ENCODE measurements around the gene PDP2.
"Not testable (repeated sequence)": the region's sequence is repeated elsewhere in the genome, so short reads cannot be mapped to it uniquely, and the experiment has no call there.

Gene PDP2

DNA sequence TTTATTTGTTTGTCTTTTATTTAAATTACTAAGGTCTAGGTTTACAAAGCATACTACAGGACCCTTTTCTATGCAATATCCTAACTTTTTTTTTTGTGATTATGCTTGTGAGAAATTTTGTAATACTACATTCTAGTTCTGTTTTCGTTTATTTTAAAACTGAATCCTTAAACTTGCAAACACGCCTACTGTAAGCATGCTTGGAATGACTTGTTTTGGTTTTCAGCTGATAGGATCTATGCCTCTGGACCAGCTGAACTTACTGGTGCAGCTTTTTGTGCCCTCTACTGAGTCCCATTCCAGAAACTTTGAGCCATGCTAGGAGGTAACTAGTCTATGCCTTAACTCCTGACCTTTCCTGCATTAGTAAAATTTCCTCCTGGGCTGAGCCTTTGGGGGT lies 6.0 kb downstream of the PDP2 start:
- no peak for DNase-seq (ENCODE audit: low read depth)

DNA sequence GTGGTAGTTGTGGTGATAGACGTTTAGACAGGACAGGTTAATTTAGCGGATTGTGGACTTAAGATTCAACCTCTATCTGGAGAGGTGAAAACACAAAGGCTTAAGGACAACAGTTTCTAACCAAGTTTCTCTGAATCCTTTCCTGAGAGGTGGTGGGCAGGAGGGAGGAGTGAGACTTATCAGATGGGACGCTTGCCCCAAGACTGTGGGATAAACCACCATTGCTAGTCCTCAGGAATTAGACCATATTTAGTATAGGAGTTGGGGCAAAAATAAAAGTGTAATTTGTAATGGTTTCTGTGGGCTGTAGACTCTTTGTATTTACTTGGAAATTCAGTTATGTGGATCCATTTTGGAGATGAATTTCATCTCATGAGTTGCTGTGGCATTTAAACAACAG lies 6.6 kb downstream of the PDP2 start:
- DNase-seq (ENCODE audit: low read depth), result no peak

DNA sequence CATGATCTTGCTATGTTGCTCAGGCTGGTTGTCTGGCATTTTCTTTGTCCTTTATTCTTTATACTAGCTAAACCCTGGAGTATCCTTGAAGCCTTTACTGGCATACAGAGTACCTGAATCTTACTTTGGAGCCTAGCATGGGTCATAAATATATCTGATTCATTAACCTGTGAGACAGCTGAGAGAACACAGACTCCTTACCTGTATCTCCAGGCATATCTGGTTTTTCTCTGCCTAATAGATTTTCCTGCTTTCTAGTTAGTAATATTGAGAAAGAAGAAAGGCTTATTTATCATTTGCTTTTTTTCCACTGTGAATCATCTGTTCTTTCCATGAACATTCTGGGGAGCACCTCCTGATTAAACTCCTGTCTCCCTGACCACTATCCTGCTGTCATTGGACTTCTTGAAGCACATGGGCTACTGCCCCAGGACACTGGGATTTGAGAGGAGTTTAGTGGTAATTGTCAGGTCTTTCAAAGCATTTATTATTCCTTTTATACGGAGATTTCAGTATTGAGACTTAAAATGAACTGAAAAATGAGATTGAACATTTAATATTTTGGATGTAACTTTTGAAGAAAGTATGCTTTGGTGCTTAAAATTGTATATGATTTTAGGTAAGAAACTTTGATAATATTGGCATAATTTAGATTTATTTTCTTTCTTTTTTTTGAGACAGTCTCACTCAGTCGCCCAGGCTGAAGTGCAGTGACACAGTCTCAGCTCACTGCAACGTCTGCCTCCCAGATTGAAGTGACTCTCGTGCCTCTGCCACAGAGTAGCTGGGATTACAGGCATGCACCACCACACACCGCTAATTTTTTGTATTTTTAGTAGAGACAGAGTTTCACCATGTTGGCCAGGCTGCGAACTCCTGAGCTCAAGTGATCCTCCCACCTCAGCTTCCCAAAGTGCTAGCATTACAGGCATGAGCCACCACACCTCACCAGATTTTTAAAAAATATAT lies 8.6 kb downstream of the PDP2 start:
- DNase-seq (ENCODE audit: low read depth), result no peak

DNA sequence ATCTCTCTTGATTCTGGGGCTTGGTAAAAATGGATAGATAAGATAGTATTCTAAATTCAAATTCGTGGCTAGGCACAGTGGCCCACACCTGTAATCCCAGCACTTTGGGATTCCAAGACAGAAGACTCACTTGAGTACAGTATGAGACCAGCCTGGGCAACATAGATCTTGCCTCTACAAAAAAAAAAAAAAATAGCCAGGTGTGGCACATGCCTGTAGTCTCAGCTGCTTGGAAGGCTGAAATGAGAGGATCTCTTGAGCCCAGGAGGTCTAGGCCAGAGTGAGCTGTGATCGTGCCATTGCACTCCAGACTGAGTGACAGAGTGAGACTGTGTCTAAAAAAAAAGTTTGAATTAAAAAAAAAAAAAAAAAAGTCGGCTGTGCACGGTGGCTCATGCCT lies 9.3 kb downstream of the PDP2 start:
- no peak for DNase-seq (ENCODE audit: low read depth)

DNA sequence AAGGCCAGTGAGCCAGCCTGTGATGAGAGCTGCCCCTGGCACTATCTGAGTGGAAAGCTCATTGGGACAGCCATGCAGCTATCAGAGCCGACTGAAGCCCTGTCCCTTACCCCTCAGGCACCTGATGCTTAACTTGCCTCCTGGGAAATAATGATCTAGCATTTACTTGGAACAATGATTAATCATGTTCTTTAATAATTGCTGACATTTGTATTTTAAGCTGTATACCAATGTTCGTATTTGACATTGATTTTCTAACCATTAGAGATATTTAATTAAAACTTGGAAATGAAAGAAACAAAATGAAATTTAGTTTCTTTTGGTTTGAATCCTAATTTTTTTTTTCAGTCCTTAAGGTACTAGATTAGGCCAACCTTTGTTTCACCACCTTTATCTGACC lies 10.5 kb downstream of the PDP2 start:
- no peak for DNase-seq (ENCODE audit: low read depth)

DNA sequence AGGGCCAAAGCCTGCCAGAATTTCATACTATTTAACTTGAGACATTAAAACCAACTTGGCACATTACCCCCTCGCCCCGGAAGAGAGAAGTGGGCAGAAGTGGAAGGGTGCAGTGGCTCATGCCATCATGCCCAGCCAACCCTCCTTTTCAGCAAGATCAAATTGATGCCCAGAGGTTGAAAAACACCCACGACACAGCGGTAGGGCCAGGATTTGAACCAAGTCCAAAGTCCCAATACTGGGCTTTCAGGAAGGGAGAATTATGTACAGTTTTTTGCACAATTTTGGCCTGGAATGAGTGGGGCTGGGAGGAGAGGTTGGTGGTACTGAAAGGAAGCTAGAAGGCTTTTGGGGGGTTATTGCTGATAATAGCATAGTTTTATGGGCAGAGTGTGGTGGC lies 11.0 kb downstream of the PDP2 start:
- DNase-seq (ENCODE audit: low read depth), result no peak

DNA sequence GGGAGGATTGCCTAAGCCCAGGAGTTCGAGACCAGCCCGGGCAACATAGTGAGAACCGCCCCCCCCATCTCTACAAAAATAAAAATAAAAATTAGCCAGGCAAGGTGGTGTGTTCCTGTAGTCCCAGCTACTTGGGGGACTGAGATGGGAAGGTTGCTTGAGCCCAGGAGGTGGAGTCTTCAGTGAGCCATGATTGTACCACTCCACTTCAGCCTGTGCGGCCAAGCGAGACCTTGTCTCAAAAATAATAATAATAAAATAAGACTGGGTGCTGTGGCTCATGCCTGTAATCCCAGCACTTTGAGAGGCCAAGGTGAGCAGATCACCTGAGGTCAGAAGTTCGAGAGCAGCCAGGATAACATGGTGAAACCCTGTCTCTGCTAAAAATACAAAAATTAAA lies 11.5 kb downstream of the PDP2 start:
- DNase-seq (ENCODE audit: low read depth), result no peak

DNA sequence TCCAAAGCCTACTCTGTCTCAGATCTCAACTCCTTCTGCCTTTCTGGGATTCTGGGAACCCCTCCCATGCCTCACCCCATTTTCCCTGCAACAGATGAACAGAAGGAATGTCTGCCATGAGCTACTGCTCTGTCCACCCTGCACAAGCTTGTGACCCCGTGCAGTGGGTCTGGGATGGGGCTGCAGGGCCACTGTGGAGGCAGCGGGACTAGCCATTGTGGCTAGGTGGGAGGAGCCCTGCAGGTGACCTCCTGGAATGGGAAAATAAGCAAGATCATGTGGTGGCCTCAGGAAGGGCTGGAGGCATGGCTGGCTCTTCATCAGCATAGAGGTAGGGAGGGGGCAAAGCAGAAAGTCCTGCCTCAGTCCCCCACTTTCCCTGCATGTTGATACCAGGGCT lies 13.7 kb downstream of the PDP2 start:
- DNase-seq (ENCODE audit: low read depth), result no peak

DNA sequence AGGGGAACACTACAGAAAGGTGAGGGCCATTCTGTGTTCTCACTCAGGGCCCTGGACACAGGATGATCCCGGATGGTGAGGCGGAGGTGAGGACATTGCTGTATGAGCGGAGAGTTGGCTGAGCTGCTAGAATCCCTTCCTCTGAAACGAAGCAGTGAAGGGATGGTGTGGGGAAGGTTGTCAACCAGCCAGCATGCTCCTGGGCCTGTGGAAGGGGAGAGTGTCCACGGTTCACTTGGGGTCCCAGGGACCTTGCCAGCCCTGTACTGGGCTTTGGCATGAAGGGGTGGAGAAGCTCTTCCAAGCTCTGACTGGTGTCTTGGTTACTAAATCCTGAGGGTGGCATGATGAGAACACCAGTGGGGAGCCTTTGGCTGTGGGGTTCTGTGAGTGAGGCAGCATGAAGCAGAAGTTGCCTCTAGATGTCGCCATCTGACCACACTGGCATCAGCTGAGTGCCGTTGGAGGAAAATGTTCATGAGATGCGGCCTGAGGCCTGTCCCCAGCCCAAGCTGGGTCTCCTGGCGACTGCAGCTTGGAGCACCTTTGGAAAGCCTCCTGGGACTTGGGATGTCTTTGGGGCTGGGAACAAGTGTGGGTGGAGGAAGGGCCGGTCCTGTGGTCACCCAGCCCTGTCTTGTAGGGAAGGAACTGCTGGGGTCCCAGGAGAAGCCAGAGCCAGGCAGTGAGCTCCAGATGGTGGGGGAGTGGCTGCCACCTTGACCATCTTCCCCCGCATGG lies 14.8 kb downstream of the PDP2 start:
- DNase-seq (ENCODE audit: low read depth), result peak; percentile 28

DNA sequence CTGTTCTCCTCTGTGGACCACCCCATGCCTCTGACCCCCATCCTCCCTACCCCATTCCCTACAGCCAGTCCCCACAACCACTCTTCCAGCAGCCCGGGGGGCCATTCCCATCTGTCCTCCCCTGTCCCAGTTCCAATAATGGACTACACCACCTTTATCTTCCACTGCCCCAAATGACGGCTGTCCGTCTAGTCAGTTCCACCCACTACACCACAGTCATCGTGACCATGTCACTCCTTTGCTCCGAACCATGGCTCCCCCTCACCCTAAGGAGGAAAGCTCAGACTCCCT lies 15.3 kb downstream of the PDP2 start:
- DNase-seq (ENCODE audit: low read depth), result no peak

DNA sequence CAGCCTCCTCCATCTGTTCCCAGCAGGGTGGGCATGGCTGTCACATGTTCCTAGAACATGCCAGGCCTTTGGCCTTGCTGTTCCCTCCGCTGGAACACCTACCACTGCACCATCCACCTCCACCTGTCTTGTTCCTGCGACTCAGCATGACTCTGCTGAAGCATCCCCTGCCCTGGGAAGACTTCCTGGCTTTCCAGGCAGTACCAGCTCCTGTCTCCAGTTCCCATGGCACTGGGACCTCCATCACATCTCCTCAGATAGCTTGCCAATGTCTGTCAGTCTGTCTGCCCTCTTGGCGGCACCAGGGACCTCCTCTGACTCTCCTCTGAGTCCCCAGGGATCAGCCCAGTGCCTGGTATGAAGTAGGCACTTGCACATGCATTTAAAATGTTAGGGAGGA lies 15.7 kb downstream of the PDP2 start:
- DNase-seq (ENCODE audit: low read depth), result no peak

DNA sequence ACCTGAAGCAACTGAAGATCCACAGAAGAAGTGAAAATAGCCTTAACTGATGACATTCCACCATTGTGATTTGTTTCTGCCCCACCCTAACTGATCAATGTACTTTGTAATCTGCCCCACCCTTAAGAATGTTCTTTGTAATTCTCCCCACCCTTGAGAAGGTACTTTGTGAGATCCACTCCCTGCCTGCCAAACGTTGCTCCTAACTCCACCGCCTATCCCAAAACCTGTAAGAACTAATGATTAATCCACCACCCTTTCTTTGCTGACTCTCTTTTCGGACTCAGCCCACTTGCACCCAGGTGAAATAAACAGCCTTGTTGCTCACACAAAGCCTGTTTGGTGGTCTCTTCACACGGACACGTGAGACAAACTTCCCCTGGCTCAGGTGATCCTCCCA lies 16.4 kb downstream of the PDP2 start:
- DNase-seq (ENCODE audit: low read depth), result not testable (repeated sequence)

DNA sequence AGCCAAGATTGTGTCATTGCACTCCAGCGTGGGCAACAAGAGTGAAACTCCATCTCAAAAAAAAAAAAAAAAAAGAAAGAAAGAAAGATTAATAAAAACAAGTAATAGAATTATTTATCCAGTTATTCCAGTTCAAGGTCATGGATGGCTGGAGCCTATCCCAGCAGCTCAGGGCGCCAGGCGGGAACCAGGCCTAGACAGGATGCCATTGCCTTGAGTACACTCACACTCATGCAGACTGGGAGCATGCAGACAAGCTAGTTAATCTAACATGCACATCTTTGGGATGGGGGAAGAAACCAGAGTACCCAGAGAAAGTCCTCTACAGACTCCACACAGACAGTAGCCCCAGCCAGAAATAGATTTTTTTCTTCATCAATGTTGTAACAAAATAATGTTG lies 17.9 kb downstream of the PDP2 start:
- DNase-seq (ENCODE audit: low read depth), result no peak

DNA sequence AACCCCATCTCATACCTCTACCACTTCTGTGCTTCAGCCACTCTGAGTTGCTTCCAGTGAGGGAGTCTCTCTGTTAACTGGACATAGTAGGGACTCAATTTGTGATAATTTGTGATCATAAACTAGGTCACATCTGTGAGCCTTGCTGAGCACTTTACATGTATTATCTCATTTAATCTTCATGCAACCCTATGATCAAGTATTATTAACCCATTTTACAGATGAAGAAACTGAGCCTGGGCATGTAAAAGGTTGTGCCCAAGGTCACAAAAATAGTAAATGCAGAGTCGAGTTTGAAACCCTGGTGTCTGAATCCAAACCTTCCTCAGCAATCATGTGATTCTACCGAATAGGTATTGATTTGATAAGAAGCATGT lies 18.6 kb downstream of the PDP2 start:
- no peak for DNase-seq (ENCODE audit: low read depth)

DNA sequence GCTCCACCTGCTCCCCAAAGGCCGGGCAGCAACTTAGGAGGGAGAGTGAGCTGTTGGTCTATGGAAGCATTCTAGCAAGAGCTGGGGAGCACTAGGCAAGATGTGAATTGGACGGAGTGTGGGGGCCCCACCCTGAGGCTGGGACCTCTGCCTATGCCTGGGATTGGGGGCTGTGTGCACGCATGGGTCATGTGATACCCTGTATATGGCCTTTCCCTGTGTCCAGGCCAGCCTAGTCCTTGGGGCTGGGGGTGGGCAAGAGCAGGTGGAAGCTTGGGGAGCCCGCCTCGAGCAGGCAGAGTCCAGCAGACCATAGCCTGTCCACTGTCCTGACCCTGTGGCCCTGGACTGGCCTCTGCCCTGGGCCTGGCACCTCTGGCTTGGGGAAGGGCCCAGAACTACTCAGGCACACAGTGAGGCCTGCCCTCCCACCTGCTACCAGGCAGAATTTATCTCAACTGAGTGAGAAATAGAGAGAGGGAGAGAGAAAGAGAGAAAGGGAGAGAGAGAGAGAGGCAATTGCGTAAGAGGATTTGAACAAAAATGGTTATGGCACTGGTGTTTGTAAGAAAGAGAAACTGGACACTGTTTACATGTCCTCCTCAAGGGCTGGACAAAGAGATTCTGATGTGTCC lies 19.1 kb downstream of the PDP2 start:
- no peak for DNase-seq (ENCODE audit: low read depth)

DNA sequence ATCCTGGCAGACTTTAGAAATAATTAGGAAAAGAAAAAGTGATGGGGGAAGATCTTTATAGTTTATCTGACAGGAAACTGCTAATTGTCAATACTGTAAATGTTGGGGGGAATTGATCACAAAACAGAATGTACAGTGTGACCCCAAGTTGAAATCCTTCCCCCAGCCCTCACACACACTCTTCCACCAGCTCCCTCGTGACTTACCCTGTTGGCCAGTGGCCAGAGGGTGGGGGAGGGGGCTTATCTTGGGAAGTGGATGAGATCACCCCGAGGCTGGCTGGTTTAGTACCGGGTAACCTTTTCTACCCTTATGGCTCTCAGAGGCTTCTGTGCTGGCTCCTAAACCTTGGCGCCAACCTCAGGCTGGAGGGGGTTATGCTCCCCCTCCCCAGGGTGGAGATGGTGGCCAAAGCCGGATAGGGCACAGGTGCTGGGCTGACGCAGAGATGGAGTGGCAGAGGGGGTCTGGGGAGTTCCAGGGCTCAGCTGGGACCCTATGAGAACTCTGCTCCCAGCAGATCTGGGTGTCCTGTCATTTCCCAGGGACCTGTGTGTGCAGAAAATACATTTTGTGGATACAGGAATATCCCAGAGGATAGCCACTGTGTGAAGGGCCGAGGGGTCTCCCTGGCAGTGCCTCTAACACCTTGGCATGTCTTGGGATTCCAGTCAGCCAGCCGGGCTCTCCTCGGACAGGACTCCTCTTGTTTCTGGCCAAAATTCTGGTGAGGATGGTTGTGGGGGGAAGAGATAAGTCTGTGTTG lies 19.8 kb downstream of the PDP2 start:
- no peak for DNase-seq (ENCODE audit: low read depth)

DNA sequence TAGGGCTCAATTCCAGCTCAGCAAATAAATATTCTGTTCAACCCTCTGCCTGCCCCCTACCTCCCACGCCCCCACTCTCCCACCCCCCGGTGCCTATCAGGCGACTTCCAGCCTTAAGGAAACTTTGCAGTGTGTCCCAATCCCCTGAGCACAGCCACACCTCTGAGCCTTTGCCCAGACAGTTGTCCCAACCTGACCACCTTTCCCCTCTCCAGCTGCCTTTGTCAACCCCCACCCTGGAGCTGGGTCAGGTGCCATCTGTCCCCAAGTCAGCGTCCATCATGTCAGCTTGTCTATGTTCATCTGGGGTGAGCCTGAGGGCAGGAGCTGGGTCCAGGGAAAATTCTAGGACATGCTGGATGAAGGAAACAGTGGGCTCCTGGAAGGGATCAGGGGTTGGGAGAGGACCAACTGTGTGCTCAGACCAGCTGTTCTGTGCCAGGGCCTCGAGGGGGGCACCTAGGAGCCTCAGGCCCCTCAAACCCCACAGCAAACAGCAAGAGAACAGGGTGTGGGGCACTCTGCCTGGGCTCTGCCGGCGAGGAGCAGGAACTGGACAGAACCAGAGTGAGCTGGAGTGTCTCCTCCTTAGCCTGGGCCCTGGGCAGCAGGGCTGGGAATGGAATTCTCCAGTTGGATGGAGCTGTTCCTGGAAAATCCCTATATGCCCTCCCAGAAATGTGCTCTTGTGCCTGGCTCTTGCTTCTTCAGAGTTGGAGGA lies 20.6 kb downstream of the PDP2 start:
- DNase-seq (ENCODE audit: low read depth), result no peak

DNA sequence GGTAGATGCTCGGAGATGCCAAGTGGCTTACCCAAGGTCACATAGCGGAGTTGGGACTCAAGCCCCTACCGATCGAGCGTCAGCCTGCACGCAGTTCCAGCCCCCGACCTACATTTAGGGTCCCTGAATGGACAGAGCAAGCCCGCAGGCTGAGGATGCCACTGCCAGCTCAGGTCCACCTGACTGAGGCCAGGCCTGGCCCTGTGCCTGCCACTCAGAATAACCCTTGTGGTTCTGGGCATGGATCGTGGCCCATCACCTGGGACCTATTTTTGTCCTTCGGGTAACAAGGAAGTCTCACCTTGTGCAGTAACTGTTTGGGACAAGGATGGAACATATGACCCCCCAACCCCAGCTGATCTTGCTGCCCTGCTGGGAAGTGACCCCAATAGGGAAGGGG lies 21.3 kb downstream of the PDP2 start:
- DNase-seq (ENCODE audit: low read depth), result no peak

DNA sequence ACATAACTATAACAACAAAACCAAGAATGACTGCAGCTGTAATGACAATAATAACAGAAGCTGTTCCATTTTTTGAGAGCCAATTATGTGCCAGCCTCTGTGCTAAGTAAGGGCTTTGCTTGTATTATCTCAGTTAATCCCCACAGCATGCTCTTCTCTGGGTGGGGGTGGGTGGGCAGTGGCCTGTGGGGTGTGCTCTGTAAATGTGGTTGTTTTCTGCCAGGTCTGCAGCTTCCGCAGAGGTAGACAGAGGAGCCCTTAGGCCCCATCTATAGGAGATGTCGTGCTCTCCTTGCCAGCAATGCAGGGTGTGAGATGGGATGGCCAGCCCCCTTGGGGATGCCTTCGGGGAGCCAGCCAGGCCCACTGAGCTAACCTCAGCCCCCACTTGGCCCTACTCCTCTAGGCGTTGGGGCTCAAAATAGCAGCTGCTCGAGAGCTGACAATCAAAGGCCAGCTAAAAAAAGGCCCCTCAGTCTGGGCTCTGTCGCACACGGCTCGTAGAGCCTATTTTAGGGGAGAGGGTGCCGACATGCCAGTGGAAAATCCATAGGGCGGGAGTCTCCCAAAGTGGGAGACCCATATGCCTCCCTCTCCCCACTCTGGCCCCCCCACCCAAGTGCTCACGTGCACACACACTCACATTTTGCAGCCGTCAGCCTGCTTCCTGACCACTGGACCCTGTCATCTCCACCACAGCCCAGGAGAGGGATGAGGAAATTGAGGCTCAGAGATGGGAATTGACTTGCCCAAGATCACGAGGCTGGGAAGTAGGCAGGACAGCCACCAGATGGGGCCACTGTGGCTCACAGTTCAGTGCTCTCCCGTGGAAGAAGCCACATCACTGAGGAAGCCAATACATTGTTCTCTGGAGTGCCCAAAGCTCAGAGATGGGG lies 22.6 kb downstream of the PDP2 start:
- DNase-seq (ENCODE audit: low read depth), result no peak

DNA sequence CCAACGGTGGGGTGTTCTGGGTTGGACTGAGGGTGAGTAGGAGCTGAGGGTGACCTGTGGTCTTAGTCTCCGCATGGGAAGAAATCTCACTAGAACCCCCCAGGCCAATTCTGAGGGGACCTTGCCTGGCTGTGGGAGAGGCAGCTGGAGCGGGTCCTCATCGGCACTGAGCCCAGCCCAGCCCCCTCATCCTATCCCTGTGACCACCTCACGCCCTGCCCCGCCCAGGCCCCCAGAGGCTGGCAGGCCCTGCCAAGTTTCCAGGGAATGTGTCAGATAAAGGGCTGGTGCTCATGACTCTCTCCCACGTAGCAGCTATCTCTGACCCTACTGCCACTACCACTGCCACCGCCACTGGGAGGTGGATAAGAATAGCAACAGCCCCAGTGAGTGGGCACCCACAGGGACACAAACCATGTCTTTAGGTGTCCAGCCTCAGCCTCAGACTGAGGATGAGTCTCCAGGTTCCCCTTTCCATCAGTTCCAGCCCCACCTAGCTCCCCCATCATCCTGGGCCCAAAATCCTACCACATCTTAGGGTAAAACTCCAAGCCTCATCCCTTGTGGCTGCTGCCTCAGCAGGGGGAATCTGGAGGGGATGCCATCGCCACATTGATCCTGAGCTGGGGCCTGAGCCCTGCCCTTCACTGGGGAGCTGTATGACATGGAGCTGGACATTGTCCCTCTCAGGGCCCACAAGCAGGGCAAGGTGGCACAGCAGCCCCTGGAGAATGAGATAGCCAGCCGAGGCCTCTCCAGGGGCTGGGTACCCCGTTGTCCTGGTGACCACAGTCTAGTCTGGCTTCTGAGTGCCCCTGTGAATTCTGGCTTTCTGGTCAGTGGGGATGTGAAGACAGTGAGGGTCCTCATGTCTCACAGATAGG lies 23.5 kb downstream of the PDP2 start:
- no peak for DNase-seq (ENCODE audit: low read depth)
